IPS-18c (cell line): Measurements from ENCODE around the gene ALDH3A2.
"Not testable (repeated sequence)": the region's sequence is repeated elsewhere in the genome, so short reads cannot be mapped to it uniquely, and the experiment has no call there.

Experiments used
- H3K4me3 ChIP-seq: 2 replicates; pipeline ENCODE4 v1.7.0; 2013; ENCODE audit warnings: low read depth, mild to moderate bottlenecking, low read length, moderate library complexity; ENCODE audit not compliant: insufficient read depth
- H3K9me3 ChIP-seq: one replicate; pipeline ENCODE4 v1.6.1; 2013; ENCODE audit warnings: mild to moderate bottlenecking, low read length, moderate library complexity; ENCODE audit not compliant: control insufficient read depth, insufficient read depth

ALDH3A2 gene

GRCh38 chr17:19664821-19665181 lies 16.2 kb downstream of the ALDH3A2 start:
- no peaks in the 10 kb centered on the region for H3K9me3 ChIP-seq

GRCh38 chr17:19669680-19670079 lies 21.1 kb downstream of the ALDH3A2 start:
- H3K4me3 ChIP-seq, H3K9me3 ChIP-seq: not testable (repeated sequence)

More at GRCh38 chr17:19664821-19665181, 16.2 kb downstream of the ALDH3A2 start:
- no peak overlapping the region for H3K4me3 ChIP-seq

- Histone ChIP-seq H3K9me3 (peaks cover 1% of the 10 kb centered on the region), H3K4me3 (no peak overlapping the region)
Observed at GRCh38 chr17:19670908-19671307, 22.4 kb downstream of the ALDH3A2 start.

- peaks cover 5% of the 10 kb centered on the region for H3K9me3 ChIP-seq
Observed at GRCh38 chr17:19671433-19671832, 22.9 kb downstream of the ALDH3A2 start.

GRCh38 chr17:19672009-19672750 lies 23.6 kb downstream of the ALDH3A2 start:
- Histone ChIP-seq H3K4me3 (no peak overlapping the region), H3K9me3 (peaks cover 12% of the 10 kb centered on the region)

More at GRCh38 chr17:19671433-19671832, 22.9 kb downstream of the ALDH3A2 start:
- no peak overlapping the region for H3K4me3 ChIP-seq

- Histone ChIP-seq H3K9me3 (peaks cover 22% of the 10 kb centered on the region), H3K4me3 (no peak overlapping the region)
Observed at GRCh38 chr17:19673623-19674022, 25.1 kb downstream of the ALDH3A2 start.

GRCh38 chr17:19676896-19677295 lies 28.3 kb downstream of the ALDH3A2 start:
- H3K4me3 ChIP-seq: no peak overlapping the region
- H3K9me3 ChIP-seq: peaks cover 27% of the 10 kb centered on the region

- Histone ChIP-seq H3K9me3 (peaks cover 27% of the 10 kb centered on the region), H3K4me3 (no peak overlapping the region; the same call in 1 of the 2 replicates)
Observed at GRCh38 chr17:19677736-19678379, 29.3 kb downstream of the ALDH3A2 start.

- Histone ChIP-seq H3K9me3 (peaks cover 27% of the 10 kb centered on the region), H3K4me3 (0 out of 2 replicates have a peak overlapping the region, but pooled peaks have one; percentile 22)
Observed at GRCh38 chr17:19678581-19679453, 30.3 kb downstream of the ALDH3A2 start.

GRCh38 chr17:19683117-19683516 lies 34.6 kb downstream of the ALDH3A2 start:
- no peak overlapping the region for H3K4me3 ChIP-seq
- peaks cover 13% of the 10 kb centered on the region for H3K9me3 ChIP-seq

GRCh38 chr17:19684909-19685580 lies 36.5 kb downstream of the ALDH3A2 start:
- H3K9me3 ChIP-seq: not testable (repeated sequence)

GRCh38 chr17:19686400-19687090 lies 38.0 kb downstream of the ALDH3A2 start:
- H3K9me3 ChIP-seq: peaks cover 4% of the 10 kb centered on the region
- no peak overlapping the region for H3K4me3 ChIP-seq

More at GRCh38 chr17:19684909-19685580, 36.5 kb downstream of the ALDH3A2 start:
- H3K4me3 ChIP-seq: not testable (repeated sequence)

GRCh38 chr17:19702217-19702641 lies 53.7 kb downstream of the ALDH3A2 start:
- Histone ChIP-seq H3K9me3 (no peaks in the 10 kb centered on the region), H3K4me3 (no peak overlapping the region)

- H3K4me3 ChIP-seq: no peak overlapping the region
Observed at GRCh38 chr17:19703106-19703827, 54.7 kb downstream of the ALDH3A2 start.

GRCh38 chr17:19703828-19704613 lies 55.5 kb downstream of the ALDH3A2 start:
- H3K4me3 ChIP-seq: no peak overlapping the region
- no peaks in the 10 kb centered on the region for H3K9me3 ChIP-seq

More at GRCh38 chr17:19703106-19703827, 54.7 kb downstream of the ALDH3A2 start:
- H3K9me3 ChIP-seq: no peaks in the 10 kb centered on the region
